Liver (tissue), 9 donors: Measurements from ENCODE around the gene DENND4A. TPM values are rescaled to one million over a fixed set of nuclear protein-coding genes. Genes with fewer than 3 reads are reported as not detected.

ENCODE experiments used
- DNase-seq: peaks from one replicate; pipeline ENCODE4 v3.0.0-alpha.2; 2017; ENCODE audit warnings: low spot score
- H3K27ac ChIP-seq, 2 donors: one replicate each; pipeline ENCODE4 v1.7.0; 2013; ENCODE audit warnings: inconsistent platforms in 2 of 2, low read length in 2 of 2, control low read depth in 1 of 2, low read depth in 1 of 2, mild to moderate bottlenecking in 1 of 2
- H3K27me3 ChIP-seq, 4 donors: one replicate each; pipeline versions ENCODE4 v1.6.1 to v1.7.0; 2013; ENCODE audit warnings: low read length in 3 of 4, inconsistent platforms in 1 of 4, mild to moderate bottlenecking in 1 of 4, moderate library complexity in 1 of 4; ENCODE audit not compliant: control insufficient read depth in 4 of 4, insufficient read depth in 4 of 4
- H3K36me3 ChIP-seq, 4 donors: one replicate each; pipeline versions ENCODE4 v1.6.1 to v1.7.0; 2013; ENCODE audit warnings: low read length in 3 of 4, mild to moderate bottlenecking in 3 of 4, low read depth in 1 of 4, moderate library complexity in 1 of 4; ENCODE audit not compliant: control insufficient read depth in 4 of 4, insufficient read depth in 3 of 4
- H3K4me1 ChIP-seq, 4 donors: one replicate each; pipeline versions ENCODE4 v1.6.1 to v1.7.0; 2013; ENCODE audit warnings: low read length in 3 of 4, mild to moderate bottlenecking in 3 of 4, moderate library complexity in 1 of 4; ENCODE audit not compliant: control insufficient read depth in 4 of 4, insufficient read depth in 4 of 4
- H3K4me3 ChIP-seq, 3 donors: one replicate each; pipeline versions ENCODE4 v1.6.1 to v1.7.0; 2013; ENCODE audit warnings: low read length in 3 of 3, control low read depth in 1 of 3, low read depth in 1 of 3, mild to moderate bottlenecking in 1 of 3
- H3K9ac ChIP-seq, 2 donors: one replicate each; pipeline ENCODE4 v1.7.0; 2013; ENCODE audit warnings: low read length in 2 of 2, mild to moderate bottlenecking in 2 of 2, moderate library complexity in 2 of 2, control low read depth in 1 of 2, low read depth in 1 of 2
- H3K9me3 ChIP-seq, 4 donors: one replicate each; pipeline versions ENCODE4 v1.6.1 to v1.7.0; 2013; ENCODE audit warnings: low read length in 3 of 4; ENCODE audit not compliant: control insufficient read depth in 4 of 4
- EGR1 ChIP-seq, 2 donors: IDR thresholded peaks; 2 replicates each; pipeline ENCODE4 v1.6.1; 2016 to 2018; ENCODE audit warnings: antibody characterized with exemption in 2 of 2, low read depth in 2 of 2
- FOXA1 ChIP-seq: IDR thresholded peaks from 2 replicates; pipeline ENCODE4 v1.6.1; 2016; ENCODE audit warnings: antibody characterized with exemption
- GABPA ChIP-seq, 2 donors: IDR thresholded peaks in 1 of 2; conservative IDR thresholded peaks in 1 of 2; 2 replicates each; pipeline ENCODE4 v1.6.1; 2016; ENCODE audit warnings: antibody characterized with exemption in 2 of 2, mild to moderate bottlenecking in 1 of 2, moderate library complexity in 1 of 2
- HNF4A ChIP-seq, 2 donors: conservative IDR thresholded peaks; 2 replicates each; pipeline ENCODE4 v1.6.1; 2016; ENCODE audit warnings: antibody characterized with exemption in 2 of 2, mild to moderate bottlenecking in 2 of 2
- HNF4G ChIP-seq: IDR thresholded peaks from 2 replicates; pipeline ENCODE4 v1.6.1; 2016; ENCODE audit warnings: antibody characterized with exemption
- JUND ChIP-seq, 2 donors: IDR thresholded peaks; 2 replicates each; pipeline ENCODE4 v1.6.1; 2016; ENCODE audit warnings: antibody characterized with exemption in 2 of 2
- NR2F2 ChIP-seq: IDR thresholded peaks from 2 replicates; pipeline ENCODE4 v1.6.1; 2016; ENCODE audit warnings: antibody characterized with exemption
- RAD21 ChIP-seq, 2 donors: IDR thresholded peaks; 2 replicates each; pipeline ENCODE4 v1.6.1; 2016; ENCODE audit warnings: antibody characterized with exemption in 2 of 2, mild to moderate bottlenecking in 2 of 2
- RXRA ChIP-seq, 2 donors: IDR thresholded peaks; 2 replicates each; pipeline ENCODE4 v1.6.1; 2017 to 2018; ENCODE audit warnings: antibody characterized with exemption in 2 of 2, mild to moderate bottlenecking in 1 of 2
- SP1 ChIP-seq: IDR thresholded peaks from 2 replicates; pipeline ENCODE4 v1.6.1; 2018; ENCODE audit warnings: antibody characterized with exemption, mild to moderate bottlenecking
- TAF1 ChIP-seq: conservative IDR thresholded peaks from 2 replicates; pipeline ENCODE4 v1.6.1; 2016; ENCODE audit warnings: antibody characterized with exemption, mild to moderate bottlenecking
- YY1 ChIP-seq: IDR thresholded peaks from 2 replicates; pipeline ENCODE4 v1.6.1; 2016; ENCODE audit warnings: antibody characterized with exemption, mild to moderate bottlenecking
- WGBS: extraction: QIAGEN DNeasy Blood & Tissue Kit; methylation state at CpG from one replicate; pipeline ENCODE4 v1.1.7; 2013; 5-methylcytosine and 5-hydroxymethylcytosine counted together
- polyA plus RNA-seq, 2 donors: library from polyadenylated mRNA; stranded (reverse) in 1 of 2; unstranded in 1 of 2; fragments of 200-250 nt in 1 of 2; fragments of >200 nt in 1 of 2; fragmentation: Nextera tagmentation in 1 of 2; extraction: Ambion mirVana in 1 of 2; gene quantifications; one replicate each; pipeline versions ENCODE4 v1.2.1 to v1.2.3, GENCODE V29; 2013 to 2015
- total RNA-seq, 2 donors: library from RNA; depleted of rRNA; stranded (reverse); fragments of >200 nt; gene quantifications; one replicate each; pipeline ENCODE4 v1.2.3, GENCODE V29; 2014
- TF ChIP-seq, protein P1 (sequence below): fragments of 150-350 bp; IDR thresholded peaks from 2 replicates; pipeline ENCODE4 v1.5.1; 2017; ENCODE audit warnings: improper control_type of control experiment, low read depth, low read length; ENCODE audit not compliant: missing input control
- TF ChIP-seq, protein P2 (sequence below): IDR thresholded peaks from 2 replicates; pipeline ENCODE4 v1.6.1; 2016; ENCODE audit warnings: antibody characterized with exemption
- TF ChIP-seq, protein P3 (sequence below): IDR thresholded peaks from 2 replicates; pipeline ENCODE4 v1.6.1; 2016; ENCODE audit warnings: antibody characterized with exemption
- TF ChIP-seq, protein P4 (sequence below): IDR thresholded peaks from 2 replicates; pipeline ENCODE4 v1.6.1; 2016; ENCODE audit warnings: antibody characterized with exemption, mild to moderate bottlenecking
- TF ChIP-seq, protein P5 (sequence below): IDR thresholded peaks from 2 replicates; pipeline ENCODE4 v1.6.1; 2016; ENCODE audit warnings: antibody characterized with exemption
- donor health status: healthy.
- donor health status: healthy.
- donor health status: healthy.
- donor health status: healthy.
- donor health status: healthy.

The DENND4A gene
- total and polyA plus RNA-seq, 4 donors, result 5.2 to 75.5 (median 23.9) TPM

DNA sequence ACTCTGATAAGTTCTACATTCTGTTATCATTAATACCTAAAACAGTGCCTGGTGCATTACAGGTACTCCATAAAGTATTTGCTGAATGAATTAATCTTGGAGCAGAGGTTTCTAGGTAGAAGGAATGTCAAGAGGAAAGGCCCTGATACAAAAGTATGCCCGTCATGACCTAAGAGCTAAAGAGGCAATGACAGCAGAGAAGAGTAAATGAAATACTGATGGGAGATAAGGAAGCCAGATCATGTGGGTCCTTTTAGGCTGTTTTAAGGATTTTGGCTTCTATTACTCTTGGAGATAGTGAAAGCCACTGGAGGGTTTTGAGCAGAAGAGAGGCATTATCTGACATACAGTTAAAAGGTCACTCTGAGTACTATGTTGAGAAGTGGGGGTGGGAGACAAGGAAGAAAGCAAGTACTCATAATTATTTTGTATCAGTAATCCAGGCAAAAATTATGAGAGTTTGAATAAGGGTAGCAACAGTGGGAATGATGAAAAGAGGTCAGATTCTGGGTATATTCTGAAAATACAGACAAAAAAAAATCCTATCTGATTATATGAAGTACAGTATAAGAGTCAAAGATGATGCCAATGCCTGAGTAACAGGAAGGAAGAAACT lies 48.3 kb downstream of the DENND4A start (continued):
- TF ChIP-seq, protein P1, sequence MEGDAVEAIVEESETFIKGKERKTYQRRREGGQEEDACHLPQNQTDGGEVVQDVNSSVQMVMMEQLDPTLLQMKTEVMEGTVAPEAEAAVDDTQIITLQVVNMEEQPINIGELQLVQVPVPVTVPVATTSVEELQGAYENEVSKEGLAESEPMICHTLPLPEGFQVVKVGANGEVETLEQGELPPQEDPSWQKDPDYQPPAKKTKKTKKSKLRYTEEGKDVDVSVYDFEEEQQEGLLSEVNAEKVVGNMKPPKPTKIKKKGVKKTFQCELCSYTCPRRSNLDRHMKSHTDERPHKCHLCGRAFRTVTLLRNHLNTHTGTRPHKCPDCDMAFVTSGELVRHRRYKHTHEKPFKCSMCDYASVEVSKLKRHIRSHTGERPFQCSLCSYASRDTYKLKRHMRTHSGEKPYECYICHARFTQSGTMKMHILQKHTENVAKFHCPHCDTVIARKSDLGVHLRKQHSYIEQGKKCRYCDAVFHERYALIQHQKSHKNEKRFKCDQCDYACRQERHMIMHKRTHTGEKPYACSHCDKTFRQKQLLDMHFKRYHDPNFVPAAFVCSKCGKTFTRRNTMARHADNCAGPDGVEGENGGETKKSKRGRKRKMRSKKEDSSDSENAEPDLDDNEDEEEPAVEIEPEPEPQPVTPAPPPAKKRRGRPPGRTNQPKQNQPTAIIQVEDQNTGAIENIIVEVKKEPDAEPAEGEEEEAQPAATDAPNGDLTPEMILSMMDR, result no peak

DNA sequence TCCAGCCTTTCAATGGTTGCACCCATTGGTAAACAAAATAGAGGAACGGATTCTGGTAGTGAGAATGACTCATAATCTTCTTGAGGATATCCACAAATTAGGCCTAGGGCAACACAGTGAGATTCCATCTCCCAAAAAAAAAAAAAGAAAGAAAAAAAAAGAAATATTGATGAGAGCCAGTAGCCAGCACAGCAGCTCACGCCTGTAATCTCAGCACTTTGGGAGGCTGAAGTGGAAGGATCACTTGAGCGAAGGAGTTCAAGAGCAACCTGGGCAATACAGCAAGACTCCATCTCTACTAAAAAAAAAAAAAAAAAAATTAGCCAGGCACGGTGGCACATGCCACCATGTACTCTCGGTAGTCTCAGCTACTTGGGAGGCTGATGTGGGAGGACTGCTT lies 51.9 kb downstream of the DENND4A start:
- DNase-seq, result no peak
- H3K4me1 ChIP-seq, result no peaks in the 10 kb centered on the region
- no peaks in the 10 kb centered on the region for H3K9me3 ChIP-seq
- H3K36me3 ChIP-seq, result peaks cover 7 to 36% (median 16%) of the 10 kb centered on the region in 4 donors
- no peak overlapping the region for H3K9ac ChIP-seq
- WGBS, result 95% methylated on average over 5 of the region's 5 CpGs
- H3K4me3 ChIP-seq, result no peak overlapping the region
- no peak for TF ChIP-seq FOXA1
- TF ChIP-seq, protein P1, result no peak
- TF ChIP-seq NR2F2, result no peak
- TF ChIP-seq HNF4A (conservative IDR thresholded peaks at IDR 0.05), result no peak
- TF ChIP-seq, protein P2, sequence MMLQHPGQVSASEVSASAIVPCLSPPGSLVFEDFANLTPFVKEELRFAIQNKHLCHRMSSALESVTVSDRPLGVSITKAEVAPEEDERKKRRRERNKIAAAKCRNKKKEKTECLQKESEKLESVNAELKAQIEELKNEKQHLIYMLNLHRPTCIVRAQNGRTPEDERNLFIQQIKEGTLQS, result no peak
- TF ChIP-seq, protein P3, sequence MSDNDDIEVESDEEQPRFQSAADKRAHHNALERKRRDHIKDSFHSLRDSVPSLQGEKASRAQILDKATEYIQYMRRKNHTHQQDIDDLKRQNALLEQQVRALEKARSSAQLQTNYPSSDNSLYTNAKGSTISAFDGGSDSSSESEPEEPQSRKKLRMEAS, result no peak
- TF ChIP-seq RXRA (IDR thresholded peaks at IDR 0.05), result no peak
- no peak for TF ChIP-seq SP1
- no peak for TF ChIP-seq RAD21 (IDR thresholded peaks at IDR 0.05)
- TF ChIP-seq GABPA (IDR thresholded peaks at IDR 0.05 in 1 of 2, conservative IDR thresholded peaks at IDR 0.05 in 1 of 2), result no peak
- TF ChIP-seq, protein P4, sequence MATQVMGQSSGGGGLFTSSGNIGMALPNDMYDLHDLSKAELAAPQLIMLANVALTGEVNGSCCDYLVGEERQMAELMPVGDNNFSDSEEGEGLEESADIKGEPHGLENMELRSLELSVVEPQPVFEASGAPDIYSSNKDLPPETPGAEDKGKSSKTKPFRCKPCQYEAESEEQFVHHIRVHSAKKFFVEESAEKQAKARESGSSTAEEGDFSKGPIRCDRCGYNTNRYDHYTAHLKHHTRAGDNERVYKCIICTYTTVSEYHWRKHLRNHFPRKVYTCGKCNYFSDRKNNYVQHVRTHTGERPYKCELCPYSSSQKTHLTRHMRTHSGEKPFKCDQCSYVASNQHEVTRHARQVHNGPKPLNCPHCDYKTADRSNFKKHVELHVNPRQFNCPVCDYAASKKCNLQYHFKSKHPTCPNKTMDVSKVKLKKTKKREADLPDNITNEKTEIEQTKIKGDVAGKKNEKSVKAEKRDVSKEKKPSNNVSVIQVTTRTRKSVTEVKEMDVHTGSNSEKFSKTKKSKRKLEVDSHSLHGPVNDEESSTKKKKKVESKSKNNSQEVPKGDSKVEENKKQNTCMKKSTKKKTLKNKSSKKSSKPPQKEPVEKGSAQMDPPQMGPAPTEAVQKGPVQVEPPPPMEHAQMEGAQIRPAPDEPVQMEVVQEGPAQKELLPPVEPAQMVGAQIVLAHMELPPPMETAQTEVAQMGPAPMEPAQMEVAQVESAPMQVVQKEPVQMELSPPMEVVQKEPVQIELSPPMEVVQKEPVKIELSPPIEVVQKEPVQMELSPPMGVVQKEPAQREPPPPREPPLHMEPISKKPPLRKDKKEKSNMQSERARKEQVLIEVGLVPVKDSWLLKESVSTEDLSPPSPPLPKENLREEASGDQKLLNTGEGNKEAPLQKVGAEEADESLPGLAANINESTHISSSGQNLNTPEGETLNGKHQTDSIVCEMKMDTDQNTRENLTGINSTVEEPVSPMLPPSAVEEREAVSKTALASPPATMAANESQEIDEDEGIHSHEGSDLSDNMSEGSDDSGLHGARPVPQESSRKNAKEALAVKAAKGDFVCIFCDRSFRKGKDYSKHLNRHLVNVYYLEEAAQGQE, result no peak
- TF ChIP-seq JUND (IDR thresholded peaks at IDR 0.05), result no peak
- no peak for TF ChIP-seq TAF1
- TF ChIP-seq, protein P5, sequence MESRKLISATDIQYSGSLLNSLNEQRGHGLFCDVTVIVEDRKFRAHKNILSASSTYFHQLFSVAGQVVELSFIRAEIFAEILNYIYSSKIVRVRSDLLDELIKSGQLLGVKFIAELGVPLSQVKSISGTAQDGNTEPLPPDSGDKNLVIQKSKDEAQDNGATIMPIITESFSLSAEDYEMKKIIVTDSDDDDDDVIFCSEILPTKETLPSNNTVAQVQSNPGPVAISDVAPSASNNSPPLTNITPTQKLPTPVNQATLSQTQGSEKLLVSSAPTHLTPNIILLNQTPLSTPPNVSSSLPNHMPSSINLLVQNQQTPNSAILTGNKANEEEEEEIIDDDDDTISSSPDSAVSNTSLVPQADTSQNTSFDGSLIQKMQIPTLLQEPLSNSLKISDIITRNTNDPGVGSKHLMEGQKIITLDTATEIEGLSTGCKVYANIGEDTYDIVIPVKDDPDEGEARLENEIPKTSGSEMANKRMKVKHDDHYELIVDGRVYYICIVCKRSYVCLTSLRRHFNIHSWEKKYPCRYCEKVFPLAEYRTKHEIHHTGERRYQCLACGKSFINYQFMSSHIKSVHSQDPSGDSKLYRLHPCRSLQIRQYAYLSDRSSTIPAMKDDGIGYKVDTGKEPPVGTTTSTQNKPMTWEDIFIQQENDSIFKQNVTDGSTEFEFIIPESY, result no peak
- no peak for TF ChIP-seq YY1
- TF ChIP-seq HNF4G, result no peak
- TF ChIP-seq EGR1 (IDR thresholded peaks at IDR 0.05; ENCODE audit: low read depth in 2 of 2), result no peak
- no peak overlapping the region for H3K27ac ChIP-seq
- no peaks in the 10 kb centered on the region for H3K27me3 ChIP-seq
